T-helper 2 cell treated with Interferon-gamma antibody and Interleukin-4, amounts not matched to agents 5 μg/mL and 100 μg/mL, for 36 hours (primary cell): ENCODE measurements around the gene PSENEN.
"Not testable (repeated sequence)": the region's sequence is repeated elsewhere in the genome, so short reads cannot be mapped to it uniquely, and the experiment has no call there.

ENCODE experiments used
- DNase-seq: peaks from one replicate; pipeline ENCODE4 v3.0.0; 2021; ENCODE audit warnings: low spot score
- H3K27ac Mint-ChIP-seq: one replicate; pipeline ENCODE4 v1.8.0; 2021; ENCODE audit warnings: mild to moderate bottlenecking, mixed read lengths
- H3K27me3 Mint-ChIP-seq: one replicate; pipeline ENCODE4 v1.8.0; 2021; ENCODE audit warnings: low read depth, mixed read lengths
- H3K36me3 Mint-ChIP-seq: one replicate; pipeline ENCODE4 v1.8.0; 2021; ENCODE audit warnings: low read depth, mixed read lengths
- H3K4me1 Mint-ChIP-seq: one replicate; pipeline ENCODE4 v1.8.0; 2021; ENCODE audit warnings: low read depth, mixed read lengths
- H3K4me3 Mint-ChIP-seq: one replicate; pipeline ENCODE4 v1.8.0; 2022; ENCODE audit warnings: mild to moderate bottlenecking, moderate library complexity, mixed read lengths
- H3K9me3 Mint-ChIP-seq: one replicate; pipeline ENCODE4 v1.8.0; 2021; ENCODE audit warnings: mixed read lengths

PSENEN gene

GRCh38 chr19:35756377-35757230 lies 11.2 kb downstream of the PSENEN start, which contains the start of gene HSPB6:
Gene HSPB6 (minus strand): TSS chr19:35757029. CDS start chr19:35757008, 21 bp downstream.
- Mint-ChIP-seq H3K27me3 (no peaks in the 10 kb centered on the region), H3K9me3 (no peaks in the 10 kb centered on the region), H3K4me3 (peak within 1 kb of the TSS; percentile 86), H3K4me1 (peaks cover 20% of the 10 kb centered on the region), H3K36me3 (peaks cover 17% of the 10 kb centered on the region), H3K27ac (peak within 1 kb of the TSS; percentile 92)
- no peak for DNase-seq

GRCh38 chr19:35757231-35757748 lies 11.8 kb downstream of the PSENEN start:
- peaks cover 22% of the 10 kb centered on the region for H3K36me3 Mint-ChIP-seq
- H3K4me1 Mint-ChIP-seq = peaks cover 20% of the 10 kb centered on the region
- peak overlapping the region; percentile 92 for H3K27ac Mint-ChIP-seq
- DNase-seq = peak; percentile 47
- no peaks in the 10 kb centered on the region for H3K27me3 Mint-ChIP-seq
- H3K9me3 Mint-ChIP-seq = no peaks in the 10 kb centered on the region
- peak overlapping the region; percentile 86 for H3K4me3 Mint-ChIP-seq

- peak within 1 kb of the TSS; percentile 92 for H3K27ac Mint-ChIP-seq
- H3K36me3 Mint-ChIP-seq = peaks cover 23% of the 10 kb centered on the region
- peak within 1 kb of the TSS; percentile 86 for H3K4me3 Mint-ChIP-seq
- H3K27me3 Mint-ChIP-seq = no peaks in the 10 kb centered on the region
- peaks cover 20% of the 10 kb centered on the region for H3K4me1 Mint-ChIP-seq
- H3K9me3 Mint-ChIP-seq = no peaks in the 10 kb centered on the region
- peak; percentile 99 for DNase-seq
Observed at GRCh38 chr19:35757749-35758608, 12.5 kb downstream of the PSENEN start, which contains the start of gene PROSER3. Gene PROSER3 (plus strand): TSS chr19:35758176. CDS start chr19:35758216, 40 bp downstream.

- peaks cover 22% of the 10 kb centered on the region for H3K36me3 Mint-ChIP-seq
- H3K4me3 Mint-ChIP-seq = peak overlapping the region; percentile 86
- DNase-seq = no peak
- H3K4me1 Mint-ChIP-seq = peaks cover 20% of the 10 kb centered on the region
- H3K27me3 Mint-ChIP-seq = no peaks in the 10 kb centered on the region
- H3K9me3 Mint-ChIP-seq = no peaks in the 10 kb centered on the region
- H3K27ac Mint-ChIP-seq = peak overlapping the region; percentile 60
Observed at GRCh38 chr19:35759697-35760096, 14.2 kb downstream of the PSENEN start.

- DNase-seq = no peak
- Mint-ChIP-seq H3K36me3 (peaks cover 25% of the 10 kb centered on the region), H3K27ac (no peak overlapping the region), H3K4me1 (peaks cover 17% of the 10 kb centered on the region), H3K27me3 (no peaks in the 10 kb centered on the region), H3K9me3 (no peaks in the 10 kb centered on the region), H3K4me3 (no peak overlapping the region)
Observed at GRCh38 chr19:35760711-35761349, 15.4 kb downstream of the PSENEN start.

GRCh38 chr19:35764432-35765315 lies 19.2 kb downstream of the PSENEN start:
- Mint-ChIP-seq H3K27ac (no peak overlapping the region), H3K36me3 (peaks cover 30% of the 10 kb centered on the region)

GRCh38 chr19:35766571-35767104 lies 21.2 kb downstream of the PSENEN start:
- H3K27me3 Mint-ChIP-seq = no peaks in the 10 kb centered on the region
- no peak overlapping the region for H3K4me3 Mint-ChIP-seq
- H3K4me1 Mint-ChIP-seq = no peaks in the 10 kb centered on the region
- H3K9me3 Mint-ChIP-seq = no peaks in the 10 kb centered on the region
- DNase-seq = no peak
- H3K27ac Mint-ChIP-seq = no peak overlapping the region
- H3K36me3 Mint-ChIP-seq = peaks cover 30% of the 10 kb centered on the region

More at GRCh38 chr19:35764432-35765315, 19.2 kb downstream of the PSENEN start:
- H3K9me3 Mint-ChIP-seq = no peaks in the 10 kb centered on the region
- H3K4me3 Mint-ChIP-seq = no peak overlapping the region
- peaks cover 2% of the 10 kb centered on the region for H3K4me1 Mint-ChIP-seq
- no peak for DNase-seq
- no peaks in the 10 kb centered on the region for H3K27me3 Mint-ChIP-seq

GRCh38 chr19:35767288-35768081 lies 22.0 kb downstream of the PSENEN start:
- Mint-ChIP-seq H3K4me1 (no peaks in the 10 kb centered on the region), H3K4me3 (no peak overlapping the region), H3K27ac (no peak overlapping the region), H3K36me3 (peaks cover 24% of the 10 kb centered on the region), H3K27me3 (no peaks in the 10 kb centered on the region), H3K9me3 (no peaks in the 10 kb centered on the region)
- DNase-seq = no peak

GRCh38 chr19:35768082-35768421 lies 22.6 kb downstream of the PSENEN start:
- Mint-ChIP-seq H3K27ac (no peak overlapping the region), H3K9me3 (no peaks in the 10 kb centered on the region)

GRCh38 chr19:35772362-35772761 lies 26.9 kb downstream of the PSENEN start:
- H3K36me3 Mint-ChIP-seq = peaks cover 17% of the 10 kb centered on the region
- H3K27me3 Mint-ChIP-seq, DNase-seq, H3K4me3 Mint-ChIP-seq, H3K9me3 Mint-ChIP-seq, H3K27ac Mint-ChIP-seq: not testable (repeated sequence)
- peaks cover 18% of the 10 kb centered on the region for H3K4me1 Mint-ChIP-seq

More at GRCh38 chr19:35768082-35768421, 22.6 kb downstream of the PSENEN start:
- H3K27me3 Mint-ChIP-seq = no peaks in the 10 kb centered on the region
- peaks cover 24% of the 10 kb centered on the region for H3K36me3 Mint-ChIP-seq
- H3K4me1 Mint-ChIP-seq = no peaks in the 10 kb centered on the region
- no peak overlapping the region for H3K4me3 Mint-ChIP-seq
- no peak for DNase-seq

- Mint-ChIP-seq H3K27me3 (no peaks in the 10 kb centered on the region), H3K4me1 (peaks cover 18% of the 10 kb centered on the region), H3K9me3 (no peaks in the 10 kb centered on the region), H3K4me3 (no peak overlapping the region), H3K27ac (no peak overlapping the region), H3K36me3 (peaks cover 15% of the 10 kb centered on the region)
- DNase-seq = no peak
Observed at GRCh38 chr19:35773020-35773806, 27.8 kb downstream of the PSENEN start.
